Esophagus muscularis mucosa (tissue), 4 donors: ENCODE measurements around the gene CBLN2. TPM values are rescaled to one million over a fixed set of nuclear protein-coding genes. Genes with fewer than 3 reads are reported as not detected.

Source experiments
- DNase-seq: peaks from one replicate; pipeline ENCODE4 v3.0.0-alpha.2; 2017; ENCODE audit errors: extremely low spot score
- H3K27ac ChIP-seq, 4 donors: fragments of 200-600 bp; sonication (generic); replicated peaks in 1 of 4; 1 replicate in 3 of 4; 2 replicates in 1 of 4; pipeline ENCODE4 v1.5.1; 2016 to 2019; ENCODE audit warnings: mild to moderate bottlenecking in 1 of 4
- H3K27me3 ChIP-seq, 4 donors: fragments of 200-600 bp; sonication (generic); one replicate each; pipeline versions ENCODE4 v1.5.1 to v1.6.0; 2016 to 2019
- H3K36me3 ChIP-seq, 4 donors: fragments of 200-600 bp; sonication (generic); one replicate each; pipeline ENCODE4 v1.5.1; 2016 to 2019
- H3K4me1 ChIP-seq, 4 donors: fragments of 200-600 bp; sonication (generic); one replicate each; pipeline ENCODE4 v1.5.1; 2016 to 2019
- H3K4me3 ChIP-seq, 4 donors: fragments of 200-600 bp; sonication (generic); 1 replicate in 2 of 4; 2 replicates in 2 of 4; pipeline ENCODE4 v1.5.1; 2016 to 2019; ENCODE audit warnings: mild to moderate bottlenecking in 4 of 4, moderate library complexity in 1 of 4
- H3K9me3 ChIP-seq, 4 donors: fragments of 200-600 bp; sonication (generic); 1 replicate in 3 of 4; 2 replicates in 1 of 4; pipeline ENCODE4 v1.5.1; 2016 to 2019
- EP300 ChIP-seq: sonication (generic); formaldehyde crosslinking; IDR thresholded peaks from one replicate; pipeline ENCODE4 v1.6.1; 2017; ENCODE audit warnings: antibody characterized with exemption
- POLR2A ChIP-seq: fragments of 450-650 bp; IDR thresholded peaks from one replicate; pipeline ENCODE4 v1.6.1; 2017; ENCODE audit warnings: antibody characterized with exemption, moderate library complexity, mild to moderate bottlenecking, low read depth
- POLR2AphosphoS5 ChIP-seq, 2 donors: sonication (generic); formaldehyde crosslinking; IDR thresholded peaks; one replicate each; pipeline ENCODE4 v1.6.1; 2017; ENCODE audit warnings: antibody characterized with exemption in 2 of 2
- WGBS: methylation state at CpG from one replicate; pipeline ENCODE4 v1.1.5; 2018; 5-methylcytosine and 5-hydroxymethylcytosine counted together
- intact Hi-C: fragments of 100-400 bp; cut with DNase I; formaldehyde crosslinking; loops from one replicate; pipeline ENCODE4 v1.15.1; 2023
- total RNA-seq, 4 donors: library from RNA; depleted of rRNA; stranded (reverse); fragments of >200 nt; gene quantifications; one replicate each; pipeline versions ENCODE4 v1.1.0 to v1.2.1, GENCODE V29; 2016
- TF ChIP-seq, protein P1 (sequence below), 3 experiments: fragments of 200-600 bp in 2 of 3; fragments of 450-650 bp in 1 of 3; sonication (generic) in 2 of 3; IDR thresholded peaks; one replicate each; pipeline ENCODE4 v1.5.1; 2017 to 2019; ENCODE audit warnings: antibody characterized with exemption in 3 of 3, mild to moderate bottlenecking in 2 of 3, moderate library complexity in 1 of 3

The CBLN2 gene
- total RNA-seq, 4 donors from 2014 or later: 0.13 to 0.33 (median 0.17) TPM; not detected in 1

DNA sequence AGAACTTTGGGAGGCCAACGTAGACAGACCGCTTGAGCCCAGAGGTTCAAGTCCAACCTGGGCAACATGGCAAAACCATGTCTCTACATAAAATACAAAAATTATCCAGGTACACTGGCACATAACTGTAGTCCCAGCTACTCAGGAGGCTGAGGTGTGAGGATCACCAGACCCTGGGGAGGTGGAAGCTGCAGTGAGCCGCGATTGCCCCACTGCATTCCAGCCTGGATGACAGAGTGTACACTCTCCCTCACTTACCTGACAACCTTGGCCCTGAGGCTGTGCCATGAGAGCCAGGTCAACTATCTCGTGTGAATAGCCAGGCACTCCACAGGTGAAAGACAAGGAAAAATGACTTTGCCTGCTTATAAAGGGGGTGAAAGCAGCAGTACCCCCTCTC lies 39.3 kb downstream of the CBLN2 start:
- TF ChIP-seq POLR2A (no peak), POLR2AphosphoS5 (IDR thresholded peaks at IDR 0.05) (no peak), EP300 (no peak)
- TF ChIP-seq, protein P1, sequence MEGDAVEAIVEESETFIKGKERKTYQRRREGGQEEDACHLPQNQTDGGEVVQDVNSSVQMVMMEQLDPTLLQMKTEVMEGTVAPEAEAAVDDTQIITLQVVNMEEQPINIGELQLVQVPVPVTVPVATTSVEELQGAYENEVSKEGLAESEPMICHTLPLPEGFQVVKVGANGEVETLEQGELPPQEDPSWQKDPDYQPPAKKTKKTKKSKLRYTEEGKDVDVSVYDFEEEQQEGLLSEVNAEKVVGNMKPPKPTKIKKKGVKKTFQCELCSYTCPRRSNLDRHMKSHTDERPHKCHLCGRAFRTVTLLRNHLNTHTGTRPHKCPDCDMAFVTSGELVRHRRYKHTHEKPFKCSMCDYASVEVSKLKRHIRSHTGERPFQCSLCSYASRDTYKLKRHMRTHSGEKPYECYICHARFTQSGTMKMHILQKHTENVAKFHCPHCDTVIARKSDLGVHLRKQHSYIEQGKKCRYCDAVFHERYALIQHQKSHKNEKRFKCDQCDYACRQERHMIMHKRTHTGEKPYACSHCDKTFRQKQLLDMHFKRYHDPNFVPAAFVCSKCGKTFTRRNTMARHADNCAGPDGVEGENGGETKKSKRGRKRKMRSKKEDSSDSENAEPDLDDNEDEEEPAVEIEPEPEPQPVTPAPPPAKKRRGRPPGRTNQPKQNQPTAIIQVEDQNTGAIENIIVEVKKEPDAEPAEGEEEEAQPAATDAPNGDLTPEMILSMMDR (IDR thresholded peaks at IDR 0.05): no peak
- intact Hi-C loops: no loop called here
- WGBS: 85% methylated on average over 5 of the region's 5 CpGs
- Histone ChIP-seq H3K4me3 (no peak overlapping the region), H3K27me3 (peaks cover 0 to 3% (median 0%) of the 10 kb centered on the region in 4 donors), H3K36me3 (no peaks in the 10 kb centered on the region), H3K9me3 (no peaks in the 10 kb centered on the region), H3K4me1 (no peaks in the 10 kb centered on the region), H3K27ac (no peak overlapping the region)
- no peak for DNase-seq

DNA sequence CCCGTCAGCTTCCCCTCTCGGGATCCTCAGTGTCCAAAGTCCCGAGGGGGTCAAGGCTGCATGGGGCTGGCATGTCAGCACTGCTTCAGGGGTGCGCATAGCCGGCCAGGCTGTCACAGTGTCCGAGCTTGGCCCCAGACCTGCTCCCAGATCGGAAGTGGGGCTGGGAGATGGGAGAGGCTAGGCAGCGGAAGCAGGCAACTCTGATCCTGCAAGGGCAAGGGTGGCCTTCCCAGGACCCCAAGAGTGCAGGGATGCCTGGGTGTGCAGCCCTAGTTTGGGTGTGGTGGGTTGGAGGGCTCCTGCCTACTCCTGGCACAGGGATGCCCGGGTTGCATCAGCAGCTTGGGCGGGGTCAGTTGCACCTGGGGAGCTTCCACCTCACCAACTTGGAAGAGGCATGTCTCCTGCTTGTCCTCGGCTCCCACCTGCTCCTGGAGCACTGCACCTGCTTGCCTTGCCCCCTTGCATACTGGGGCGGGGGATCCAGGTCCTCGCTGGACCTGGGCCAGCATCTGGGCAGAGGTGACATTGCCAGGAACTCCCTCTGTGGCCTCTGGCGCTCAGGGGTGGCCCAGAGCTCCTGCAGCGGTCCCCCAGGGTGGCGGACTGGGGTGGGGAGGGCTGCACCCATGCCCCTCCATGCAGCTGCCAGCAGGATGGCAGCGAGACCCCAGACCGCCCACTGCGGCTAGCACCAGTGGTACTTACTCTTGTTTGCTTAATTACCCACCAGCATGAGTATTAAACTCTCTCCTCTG lies 41.3 kb downstream of the CBLN2 start:
- Histone ChIP-seq H3K36me3 (no peaks in the 10 kb centered on the region), H3K9me3 (no peaks in the 10 kb centered on the region), H3K27me3 (peaks cover 0 to 3% (median 0%) of the 10 kb centered on the region in 4 donors), H3K4me1 (no peaks in the 10 kb centered on the region), H3K27ac (no peak overlapping the region), H3K4me3 (no peak overlapping the region)
- no peak for TF ChIP-seq POLR2A
- no peak for TF ChIP-seq POLR2AphosphoS5 (IDR thresholded peaks at IDR 0.05)
- no peak for TF ChIP-seq EP300
- TF ChIP-seq, protein P1 (IDR thresholded peaks at IDR 0.05): no peak
- intact Hi-C loops: no loop called here
- WGBS: 89% methylated on average over 12 of the region's 19 CpGs
- DNase-seq: no peak

DNA sequence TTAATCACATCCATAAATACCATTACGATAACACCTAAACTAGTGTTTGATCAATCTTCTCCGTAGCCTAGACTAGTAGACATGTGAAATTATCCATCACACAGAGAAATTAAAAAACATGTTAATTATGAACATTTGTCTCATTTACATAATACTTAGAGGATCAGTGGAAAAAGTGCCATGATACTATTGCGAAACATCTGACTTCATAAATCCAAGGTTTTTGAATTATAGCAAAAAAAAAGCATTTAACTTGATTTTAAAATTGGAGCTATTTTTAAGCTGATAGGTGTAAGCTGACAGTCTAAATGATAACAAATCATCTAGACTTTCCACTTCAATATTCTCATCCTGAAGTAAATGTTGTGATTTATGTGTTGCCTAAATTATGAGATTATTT lies 51.6 kb downstream of the CBLN2 start:
- Histone ChIP-seq H3K36me3 (no peaks in the 10 kb centered on the region), H3K4me3 (no peak overlapping the region), H3K27me3 (no peaks in the 10 kb centered on the region), H3K4me1 (no peaks in the 10 kb centered on the region), H3K9me3 (no peaks in the 10 kb centered on the region), H3K27ac (no peak overlapping the region)
- WGBS: 87% methylated on average over 3 of the region's 3 CpGs
- intact Hi-C loops: no loop called here
- no peak for DNase-seq
- no peak for TF ChIP-seq POLR2AphosphoS5 (IDR thresholded peaks at IDR 0.05)
- TF ChIP-seq EP300: no peak
- TF ChIP-seq, protein P1 (IDR thresholded peaks at IDR 0.05): no peak
- no peak for TF ChIP-seq POLR2A
